ENCODE results near the gene CTBP2. TPM values are rescaled to one million over a fixed set of nuclear protein-coding genes. Genes with fewer than 3 reads are reported as not detected.

The CTBP2 gene
- total RNA-seq, 1 experiment from 2014 or later: 212 TPM

DNA sequence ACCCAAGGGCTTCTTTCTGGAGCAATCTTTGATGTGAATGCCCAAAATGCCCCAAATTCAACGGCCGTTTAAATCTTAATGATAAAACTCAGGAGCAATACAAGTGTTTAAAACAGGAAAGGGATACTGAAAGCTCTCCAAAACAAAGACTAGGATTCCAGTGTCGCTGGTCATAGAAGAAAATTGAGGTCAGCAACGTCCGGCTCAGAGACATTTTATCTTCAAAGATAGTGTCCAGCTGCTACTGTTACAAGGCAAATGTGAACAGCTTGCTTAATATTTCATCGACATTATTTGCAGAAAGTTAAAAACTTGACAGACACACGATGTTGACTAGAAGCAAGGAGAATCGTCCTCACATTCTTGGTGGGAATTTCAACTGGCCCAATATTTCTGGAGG, 15.4 kb upstream of the CTBP2 start:
- Mint-ChIP-seq H3K9me3 (peaks cover 2 to 7% of the 10 kb centered on the region in 2 experiments; a peak in 4 of 5 replicates), H3K27ac (no peak overlapping the region), H3K36me3 (ENCODE audit: insufficient read depth in 1 of 3, low read depth in 3 of 3) (peaks cover 0 to 3% (median 0%) of the 10 kb centered on the region in 3 experiments; a peak in 2 of 7 replicates), H3K27me3 (ENCODE audit: low read depth) (peaks cover 10% of the 10 kb centered on the region), H3K4me1 (peaks cover 15 to 22% of the 10 kb centered on the region in 2 experiments), H3K4me3 (no peak overlapping the region)
- no peak for TF ChIP-seq CTCF (conservative IDR thresholded peaks at IDR 0.05)
- Histone ChIP-seq H3K18ac (ENCODE audit: insufficient read length, low read depth, low read length) (no peak overlapping the region), H2BK20ac (ENCODE audit: low read depth, low read length, poor library complexity, severe bottlenecking) (no peak overlapping the region), H2BK120ac (ENCODE audit: low read depth, low read length, poor library complexity, severe bottlenecking) (no peak overlapping the region), H3T11ph (ENCODE audit: low read length) (no peak overlapping the region), H2AK5ac (ENCODE audit: insufficient read length, low read length) (no peak overlapping the region), H2BK5ac (ENCODE audit: insufficient read length, low read length) (no peak overlapping the region), H4K8ac (replicated peaks; ENCODE audit: insufficient read length, low read depth, low read length) (no peak overlapping the region), H2BK15ac (ENCODE audit: low read depth, low read length) (no peak overlapping the region), H3K4ac (ENCODE audit: low read depth, low read length) (no peak overlapping the region), H3K23ac (ENCODE audit: insufficient read length, low read depth, low read length) (no peak overlapping the region), H3K9me3 (ENCODE audit: control insufficient read depth, low read depth, low read length) (no peaks in the 10 kb centered on the region), H4K91ac (ENCODE audit: insufficient read length, low read depth, low read length) (no peak overlapping the region), H4K20me1 (ENCODE audit: control insufficient read depth, insufficient read depth, insufficient read length) (no peaks in the 10 kb centered on the region), H3K27ac (ENCODE audit: insufficient read length, low read depth, low read length) (no peak overlapping the region), H3K14ac (ENCODE audit: insufficient read depth, low read length) (no peak overlapping the region), H3K23me2 (ENCODE audit: insufficient read length, low read depth, low read length, poor library complexity, severe bottlenecking) (no peaks in the 10 kb centered on the region), H3K79me2 (ENCODE audit: insufficient read depth, low read length) (no peaks in the 10 kb centered on the region), H3K79me1 (ENCODE audit: insufficient read depth, low read depth, low read length, poor library complexity, severe bottlenecking) (no peaks in the 10 kb centered on the region), H3K27me3 (ENCODE audit: insufficient read depth, low read length) (no peaks in the 10 kb centered on the region), H3K9ac (ENCODE audit: extremely low read depth, insufficient read length, low read length) (no peak overlapping the region), H3K4me2 (ENCODE audit: insufficient read depth, insufficient read length, low read length) (no peak overlapping the region), H3K56ac (ENCODE audit: insufficient read length, low read depth, low read length) (no peak overlapping the region), H3K4me1 (ENCODE audit: insufficient read depth, low read length) (0 out of 2 replicates have a peak, but pooled peaks cover 2% of the 10 kb centered on the region), H2BK12ac (ENCODE audit: insufficient read length, low read depth, low read length) (no peak overlapping the region), H2AFZ (ENCODE audit: low read length) (no peak overlapping the region), H4K5ac (ENCODE audit: insufficient read length, low read depth, low read length) (no peak overlapping the region)
- DNase-seq: no peak
- no CpG with 5 or more reads among the region's 8 CpGs for WGBS (ENCODE audit: extremely low coverage, insufficient read length, low lambda C conversion rate)
